PC-9 (cell line): Measurements from ENCODE around the gene MDFIC. TPM values are rescaled to one million over a fixed set of nuclear protein-coding genes. Genes with fewer than 3 reads are reported as not detected.

Experiments
- BruUV-seq: library from RNA; stranded (reverse); fragments of 400-500 nt; replicated peaks from 2 replicates; lab custom pipeline; 2021; lab: Mats Ljungman, UMichigan
- CTCF ChIA-PET: fragments of 300-600 bp; sonication (Branson Sonifier 250); formaldehyde crosslinking; loops from one replicate; lab custom pipeline; 2022; ENCODE audit warnings: antibody characterized with exemption; lab: Charles Lee
- POLR2A ChIA-PET: fragments of 300-600 bp; sonication (Branson Sonifier 250); formaldehyde crosslinking; loops from one replicate; lab custom pipeline; 2022; ENCODE audit warnings: antibody characterized with exemption; ENCODE audit not compliant: unreplicated experiment; lab: Charles Lee
- DNase-seq, 2 experiments: peaks; one replicate each; pipeline versions ENCODE4 v3.0.0 to v3.0.0-alpha.2; 2015 to 2022; ENCODE audit warnings: mixed read lengths in 1 of 2
- H2AFZ ChIP-seq: fragments of 200-600 bp; sonication (generic); 2 replicates; pipeline ENCODE4 v1.8.1; 2017; ENCODE audit warnings: antibody characterized with exemption
- H3F3A ChIP-seq: fragments of 200-600 bp; sonication (generic); 2 replicates; pipeline ENCODE4 v1.8.1; 2017; ENCODE audit warnings: antibody characterized with exemption, mild to moderate bottlenecking, low read depth; ENCODE audit not compliant: insufficient read depth
- H3K27ac ChIP-seq: fragments of 200-600 bp; sonication (generic); 2 replicates; pipeline ENCODE4 v1.6.1; 2016; ENCODE audit warnings: mixed run types
- H3K27me3 ChIP-seq: fragments of 200-600 bp; sonication (generic); 2 replicates; pipeline ENCODE4 v1.6.1; 2016; ENCODE audit warnings: low read depth, mixed run types; ENCODE audit not compliant: insufficient read depth
- H3K36me3 ChIP-seq: fragments of 200-600 bp; sonication (generic); 2 replicates; pipeline ENCODE4 v1.6.1; 2016; ENCODE audit warnings: low read depth, mixed run types
- H3K4me1 ChIP-seq: fragments of 200-600 bp; sonication (generic); replicated peaks from 2 replicates; pipeline ENCODE4 v1.6.1; 2016; ENCODE audit warnings: mixed run types; ENCODE audit not compliant: insufficient read depth
- H3K4me2 ChIP-seq: fragments of 200-600 bp; sonication (generic); 2 replicates; pipeline ENCODE4 v1.6.1; 2017; ENCODE audit warnings: mixed run types
- H3K4me3 ChIP-seq: fragments of 200-600 bp; sonication (generic); 2 replicates; pipeline ENCODE4 v1.6.1; 2016; ENCODE audit warnings: mixed run types
- H3K79me2 ChIP-seq: fragments of 200-600 bp; sonication (generic); 2 replicates; pipeline ENCODE4 v1.6.1; 2017; ENCODE audit warnings: low read depth, mixed run types
- H3K9me2 ChIP-seq: fragments of 200-600 bp; sonication (generic); 2 replicates; pipeline ENCODE4 v1.8.1; 2017; ENCODE audit warnings: mild to moderate bottlenecking; ENCODE audit not compliant: insufficient read depth
- H3K9me3 ChIP-seq: fragments of 200-600 bp; sonication (generic); 2 replicates; pipeline ENCODE4 v1.8.1; 2016; ENCODE audit warnings: low read depth; ENCODE audit not compliant: insufficient read depth
- H4K20me1 ChIP-seq: fragments of 200-600 bp; sonication (generic); 2 replicates; pipeline ENCODE4 v1.8.1; 2017; ENCODE audit not compliant: insufficient read depth
- CTCF ChIP-seq: fragments of 200-600 bp; sonication (generic); conservative IDR thresholded peaks from 2 replicates; pipeline ENCODE4 v1.6.1; 2017; ENCODE audit warnings: mixed run types, antibody characterized with exemption, mild to moderate bottlenecking, moderate library complexity
- EZH2 ChIP-seq: fragments of 200-600 bp; sonication (generic); IDR thresholded peaks from 2 replicates; pipeline ENCODE4 v1.8.0; 2017; ENCODE audit warnings: antibody characterized with exemption, low read depth
- intact Hi-C: fragments of 100-400 bp; cut with micrococcal nuclease; formaldehyde crosslinking; loops from one replicate; pipeline ENCODE4 v1.10.0; 2022; ENCODE audit not compliant: unreplicated experiment
- total RNA-seq: library from RNA; stranded (reverse); gene quantifications from 2 replicates; pipeline ENCODE4 v1.2.3, GENCODE V29; 2021

Gene MDFIC
- total RNA-seq, 1 experiment from 2014 or later, result 38.9 TPM

DNA sequence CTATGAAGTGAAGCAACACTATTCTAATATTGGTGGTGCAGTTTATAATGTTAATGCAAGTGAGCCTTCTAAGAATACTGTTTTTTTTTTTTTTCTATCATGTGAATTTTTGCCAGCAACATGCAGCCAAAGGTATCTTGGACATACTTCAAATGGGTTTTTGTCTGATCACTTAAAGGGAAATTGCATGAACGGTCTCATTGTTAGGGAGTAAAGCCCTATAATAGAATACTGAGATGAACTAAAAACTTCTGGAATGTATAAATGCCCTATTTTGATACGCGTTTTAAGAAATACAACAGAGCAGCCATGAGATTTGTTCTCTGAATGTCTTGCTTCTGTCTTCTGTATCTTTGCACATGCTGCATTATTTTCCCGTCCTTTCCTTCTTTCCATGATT lies 10.5 kb upstream of the MDFIC start:
- POLR2A ChIA-PET, result no interaction called here
- BruUV-seq, result no TSS peak

DNA sequence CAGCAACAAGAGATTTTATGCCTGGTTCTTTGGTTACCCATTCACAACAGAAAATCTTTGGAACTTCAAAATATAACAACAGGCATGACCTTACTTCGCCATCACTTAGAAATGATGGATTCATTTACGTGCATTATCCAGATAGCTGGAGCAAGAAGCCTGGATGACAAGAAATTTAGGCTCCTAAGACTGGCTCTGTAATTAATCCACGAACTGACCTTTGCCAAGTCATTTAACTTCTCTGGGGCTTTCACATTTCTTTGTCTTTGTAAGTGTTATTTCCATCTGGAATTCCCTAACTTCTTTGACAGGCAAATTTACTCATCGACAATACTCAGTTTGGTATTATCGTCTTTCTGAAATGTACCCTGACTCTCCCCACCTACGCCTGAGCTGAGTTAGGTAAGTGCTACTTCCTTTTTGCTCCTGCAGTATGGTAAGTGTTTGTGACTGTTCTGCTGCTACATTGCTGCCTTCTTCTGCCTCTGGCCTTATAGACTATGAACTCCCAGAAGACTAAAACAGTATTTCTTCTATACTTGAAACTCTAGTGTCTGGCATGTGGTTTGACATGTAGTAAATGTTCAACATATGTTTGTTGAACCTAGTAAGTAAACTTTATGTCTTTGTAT lies 5.5 kb upstream of the MDFIC start:
- no peak overlapping the region for H3K4me3 ChIP-seq
- POLR2A ChIA-PET, result no interaction called here
- TF ChIP-seq CTCF, result no peak
- no peak for TF ChIP-seq EZH2
- no peaks in the 10 kb centered on the region for H3K36me3 ChIP-seq
- CTCF ChIA-PET, result interaction anchor here (0.7 kb wide), 1 partner anchor 568 kb away, joined by 3 read pairs; no protein-coding TSS in a partner anchor
- H2AFZ ChIP-seq, result no peak overlapping the region
- DNase-seq, result no peak
- H3K27me3 ChIP-seq, result no peaks in the 10 kb centered on the region
- H3K27ac ChIP-seq, result no peak overlapping the region
- 0 out of 2 replicates have a peak, but pooled peaks cover 7% of the 10 kb centered on the region for H3K4me1 ChIP-seq
- no peaks in the 10 kb centered on the region for H3K79me2 ChIP-seq
- no TSS peak for BruUV-seq
- H3K9me3 ChIP-seq, result no peaks in the 10 kb centered on the region
- peaks cover 3% of the 10 kb centered on the region; the same call in 1 of the 2 replicates for H3F3A ChIP-seq
- H3K4me2 ChIP-seq, result no peak overlapping the region
- no peaks in the 10 kb centered on the region for H3K9me2 ChIP-seq
- intact Hi-C loops, result no loop called here
- H4K20me1 ChIP-seq, result no peaks in the 10 kb centered on the region

More for the DNA sequence above, 10.5 kb upstream of the MDFIC start:
- Histone ChIP-seq H3K79me2 (no peaks in the 10 kb centered on the region), H3K4me1 (no peaks in the 10 kb centered on the region), H2AFZ (no peak overlapping the region), H3K4me3 (no peak overlapping the region), H3K27ac (no peak overlapping the region), H3K4me2 (no peak overlapping the region), H3F3A (no peaks in the 10 kb centered on the region), H3K9me3 (no peaks in the 10 kb centered on the region), H4K20me1 (no peaks in the 10 kb centered on the region), H3K27me3 (no peaks in the 10 kb centered on the region), H3K36me3 (no peaks in the 10 kb centered on the region), H3K9me2 (no peaks in the 10 kb centered on the region)
- CTCF ChIA-PET, result no interaction called here
- intact Hi-C loops, result no loop called here
- no peak for DNase-seq
- TF ChIP-seq EZH2, result no peak
- TF ChIP-seq CTCF, result no peak

DNA sequence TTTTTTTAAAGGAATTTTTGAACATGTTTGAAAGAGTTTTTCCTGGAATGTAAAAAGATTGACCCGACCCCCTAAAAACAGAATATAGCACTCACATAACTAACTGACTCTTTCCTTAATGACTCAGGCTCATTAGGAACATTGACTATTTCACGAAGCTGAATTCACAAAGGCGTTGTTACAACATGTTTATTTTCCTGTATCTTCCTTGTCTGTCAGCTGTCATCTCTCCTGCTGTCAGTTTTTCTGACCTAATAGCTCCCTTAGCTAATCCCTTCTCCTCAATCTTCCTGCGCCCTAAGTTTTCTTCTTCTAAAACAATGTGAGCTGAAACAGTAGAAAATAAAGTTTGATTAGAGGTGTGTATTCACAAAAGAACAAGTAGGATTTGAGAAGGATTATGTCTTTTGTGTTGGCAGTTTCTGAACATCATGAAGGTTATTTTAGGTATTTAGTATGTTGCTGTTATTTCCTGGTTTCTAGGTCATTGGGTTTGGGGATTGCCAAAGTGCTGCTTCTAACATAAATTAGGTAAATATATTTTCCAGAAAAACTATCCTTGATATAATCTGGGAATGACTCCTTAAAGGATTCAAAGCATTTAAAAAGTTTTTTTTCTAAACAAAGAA lies 4.6 kb upstream of the MDFIC start:
- Histone ChIP-seq H3K9me3 (no peaks in the 10 kb centered on the region), H3K36me3 (no peaks in the 10 kb centered on the region), H3K4me3 (no peak overlapping the region), H3K4me1 (0 out of 2 replicates have a peak, but pooled peaks cover 7% of the 10 kb centered on the region), H3K9me2 (no peaks in the 10 kb centered on the region), H4K20me1 (no peaks in the 10 kb centered on the region), H3K79me2 (no peaks in the 10 kb centered on the region), H2AFZ (no peak overlapping the region), H3F3A (peaks cover 3% of the 10 kb centered on the region; the same call in 1 of the 2 replicates), H3K27me3 (no peaks in the 10 kb centered on the region), H3K27ac (no peak overlapping the region), H3K4me2 (no peak overlapping the region)
- POLR2A ChIA-PET, result interaction anchor here (0.6 kb wide), 1 partner anchor 607 kb away, joined by 5 read pairs; no protein-coding TSS in a partner anchor
- no peak for TF ChIP-seq CTCF
- intact Hi-C loops, result no loop called here
- DNase-seq, result no peak
- CTCF ChIA-PET, result no interaction called here
- BruUV-seq, result no TSS peak
